ENCODE results near the gene SCAMP2.

The SCAMP2 gene

DNA sequence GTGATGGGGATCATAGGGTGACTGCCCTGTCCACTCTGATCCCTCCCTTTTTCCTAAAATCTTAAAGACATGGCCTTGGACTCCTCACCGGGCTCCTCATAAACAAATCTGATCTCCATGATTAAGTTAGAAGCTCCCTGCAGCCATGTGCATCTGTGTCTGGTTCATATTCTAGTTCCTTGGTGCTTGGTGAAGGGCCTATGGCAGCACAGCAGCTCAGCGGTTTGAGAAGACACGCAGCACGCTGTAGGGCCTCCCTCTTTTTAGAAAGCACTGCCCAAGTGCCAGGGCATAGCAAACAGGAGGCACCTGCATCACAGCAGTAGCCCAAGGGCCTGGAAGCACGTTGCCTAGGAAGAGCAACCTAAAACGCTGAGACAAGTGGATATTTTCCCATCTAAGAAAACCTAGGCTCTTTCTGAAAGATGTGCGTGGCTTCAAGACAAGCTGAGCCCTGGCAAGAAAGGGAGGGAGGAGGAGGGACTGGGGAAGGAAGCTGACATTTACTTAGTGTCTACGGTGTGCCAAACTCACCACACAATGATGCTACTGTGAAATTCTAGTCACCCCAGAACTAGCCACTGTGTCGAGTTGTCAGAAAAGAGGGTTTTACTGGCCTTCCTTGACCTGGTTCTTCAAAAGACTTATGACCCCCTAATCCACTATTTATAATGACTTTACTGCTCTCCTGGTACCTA lies 15.3 kb downstream of the SCAMP2 start:
- DNase-seq = no peak

DNA sequence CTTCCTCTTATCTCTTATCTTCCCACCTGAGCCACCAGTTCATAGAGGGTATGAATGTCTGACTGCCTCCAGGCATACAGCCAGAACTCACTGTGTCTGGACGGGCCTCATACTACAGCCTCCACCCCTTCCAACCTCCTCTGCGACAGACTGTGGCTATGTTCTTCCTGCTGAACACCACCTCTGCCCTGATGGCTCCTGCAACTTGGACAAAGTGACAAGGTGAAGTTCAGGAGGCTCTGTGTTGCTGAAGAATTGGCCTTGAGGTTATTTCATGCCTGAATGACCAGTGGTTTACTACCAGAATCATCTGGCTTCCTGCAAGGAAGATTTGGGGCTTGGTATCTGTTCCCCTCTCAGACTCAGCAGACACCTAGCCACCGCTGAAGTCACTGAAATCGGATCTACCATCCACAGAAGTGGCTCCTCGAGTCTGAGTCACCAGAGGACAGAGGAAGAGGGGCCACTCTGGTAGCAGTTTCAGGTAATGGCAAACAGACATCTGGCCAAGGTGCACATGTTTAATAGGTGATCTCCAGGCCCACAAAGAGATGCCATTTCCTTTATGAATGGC lies 16.0 kb downstream of the SCAMP2 start:
- no peak for DNase-seq

DNA sequence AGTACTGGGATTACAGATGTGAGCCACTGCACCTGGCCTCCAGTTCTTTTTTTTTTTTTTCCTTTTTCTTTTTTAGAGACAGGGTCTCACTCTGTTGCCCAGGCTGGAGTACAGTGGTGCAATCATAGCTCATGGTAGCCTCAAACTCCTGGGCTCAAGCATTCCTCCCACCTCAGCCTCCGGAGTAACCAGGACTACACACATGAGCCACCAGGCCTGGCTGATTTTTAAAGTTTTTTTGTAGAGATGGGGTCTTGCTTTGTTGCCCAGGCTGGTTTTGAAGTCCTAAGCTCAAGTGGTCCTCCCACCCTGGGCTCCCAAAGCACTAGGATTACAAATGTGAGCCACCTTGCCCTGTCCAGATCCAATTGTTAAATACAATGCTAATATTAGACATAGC lies 16.6 kb downstream of the SCAMP2 start:
- DNase-seq = no peak

DNA sequence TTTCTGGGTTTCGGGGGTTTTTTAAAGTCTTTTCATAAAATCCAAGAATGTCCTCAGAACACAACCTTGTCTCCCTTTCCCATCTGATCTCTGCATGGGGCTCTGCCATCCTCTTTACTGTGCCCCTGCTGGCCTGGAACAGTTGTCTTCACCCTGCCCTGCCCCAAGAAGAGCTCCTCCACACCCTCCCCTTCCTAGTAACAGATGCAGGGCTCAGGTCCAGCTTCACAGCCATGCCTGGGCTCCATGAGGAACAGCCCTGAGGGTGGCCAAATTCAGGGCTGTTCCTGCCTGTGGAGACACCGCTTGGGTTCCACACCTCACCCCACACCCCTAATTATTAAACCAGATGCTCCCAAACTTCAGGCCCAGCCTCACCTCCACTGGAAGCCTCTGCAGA lies 17.3 kb downstream of the SCAMP2 start:
- no peak for DNase-seq

DNA sequence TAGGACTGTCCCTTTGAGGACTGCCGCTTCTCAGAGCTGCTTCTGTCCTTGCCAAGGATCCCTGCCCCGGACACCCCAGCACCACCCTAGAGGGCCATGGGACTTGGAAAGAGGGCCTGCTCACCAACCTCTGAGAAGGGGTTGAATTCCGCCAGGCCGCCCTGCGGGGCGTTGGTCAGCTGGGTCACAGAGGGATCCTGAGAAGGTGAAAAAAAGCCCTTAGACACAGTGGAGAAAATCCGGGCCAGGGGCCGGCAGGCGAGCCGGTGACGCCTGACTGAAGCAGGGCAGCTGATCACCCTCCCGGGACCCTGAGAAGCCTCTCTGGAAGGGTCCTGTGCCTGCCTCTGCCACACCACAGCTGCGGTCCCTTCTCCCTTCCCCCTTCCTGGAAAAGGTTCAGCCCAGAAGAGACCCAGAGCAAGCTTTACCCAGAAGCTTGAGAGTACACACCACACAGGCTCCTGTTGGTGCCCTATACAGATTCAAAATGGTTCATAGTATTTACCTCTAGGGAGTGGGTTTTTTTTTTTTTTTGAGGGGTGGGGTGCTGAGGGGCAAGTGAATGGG lies 18.6 kb downstream of the SCAMP2 start:
- DNase-seq = no peak

DNA sequence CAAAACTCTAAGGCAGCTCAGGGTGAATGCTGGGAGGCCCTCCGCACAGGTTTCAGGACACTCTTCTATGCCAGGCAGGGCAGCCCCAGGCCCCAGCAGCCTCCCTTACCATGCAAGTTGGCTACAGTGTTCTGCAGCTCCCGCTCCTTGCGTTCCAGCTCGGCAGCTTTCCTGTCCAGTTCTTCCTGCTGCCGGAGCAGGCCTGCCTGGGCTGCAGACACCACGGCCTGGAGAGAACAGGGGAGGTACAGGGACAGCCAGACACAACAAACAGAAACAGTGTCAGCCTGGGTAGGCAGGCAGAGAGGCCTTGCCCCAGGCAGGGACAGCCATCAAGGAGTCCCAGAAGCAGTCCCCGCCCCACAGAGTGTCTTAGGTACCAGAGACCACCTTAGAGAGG lies 21.2 kb downstream of the SCAMP2 start:
- no peak for DNase-seq

DNA sequence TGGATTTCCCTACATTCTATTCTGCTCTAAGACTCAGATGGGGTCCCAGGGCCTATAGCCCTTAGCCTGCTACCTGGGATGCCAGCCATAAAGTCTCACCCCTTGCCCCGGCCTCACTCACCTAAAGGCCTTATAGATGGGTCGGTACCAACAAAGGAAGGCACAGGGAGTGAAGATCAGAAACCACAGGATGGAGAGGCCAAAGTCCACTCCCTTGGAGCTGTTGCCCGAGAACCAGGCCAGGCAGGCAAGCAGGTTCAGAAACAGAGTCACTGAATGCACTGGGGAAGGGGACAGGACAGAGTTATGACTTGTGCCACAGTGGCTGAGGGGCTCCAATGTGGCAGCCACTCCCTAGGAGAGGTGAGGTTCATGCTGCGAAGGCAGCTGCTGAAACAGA lies 22.8 kb downstream of the SCAMP2 start:
- DNase-seq = no peak

DNA sequence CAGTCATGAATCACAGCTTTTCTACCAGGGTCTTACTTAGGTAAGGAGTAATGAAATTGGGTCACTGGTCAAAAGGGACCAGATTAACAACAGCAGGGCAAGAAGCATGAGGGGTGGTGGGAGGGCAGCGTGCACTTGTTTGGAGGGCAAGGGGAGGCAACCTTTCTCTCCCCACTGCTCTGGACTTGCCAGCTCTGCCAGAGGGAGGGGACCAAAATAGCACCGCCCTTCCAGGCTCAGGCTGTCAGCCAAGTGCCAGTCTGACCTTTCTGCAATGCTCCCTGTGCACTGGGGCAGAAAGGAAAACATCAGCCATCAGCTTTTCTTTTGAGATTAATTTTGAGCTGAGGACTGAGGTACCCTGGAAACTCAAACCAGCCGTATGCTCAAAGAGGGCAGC lies 25.7 kb downstream of the SCAMP2 start:
- no peak for DNase-seq

DNA sequence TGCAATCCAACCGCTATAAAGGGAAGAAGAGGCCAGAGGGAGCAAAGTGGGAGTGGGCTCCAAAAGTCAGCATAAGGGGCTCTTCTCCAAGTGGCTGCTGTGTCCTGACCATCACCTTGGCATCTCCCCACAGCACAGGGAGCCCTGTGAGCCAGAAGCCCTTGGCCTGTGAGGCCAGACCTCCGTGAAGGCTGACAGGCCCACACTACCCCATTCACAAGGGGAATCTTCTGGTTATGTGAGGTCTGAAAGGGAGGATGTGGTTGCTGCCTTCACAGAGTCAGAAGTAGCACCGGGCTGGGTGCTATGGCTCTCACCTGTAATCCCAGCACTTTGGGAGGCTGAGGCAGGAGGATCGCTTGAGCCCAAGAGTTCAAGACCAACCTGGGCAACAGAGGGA lies 27.6 kb downstream of the SCAMP2 start:
- no peak for DNase-seq

DNA sequence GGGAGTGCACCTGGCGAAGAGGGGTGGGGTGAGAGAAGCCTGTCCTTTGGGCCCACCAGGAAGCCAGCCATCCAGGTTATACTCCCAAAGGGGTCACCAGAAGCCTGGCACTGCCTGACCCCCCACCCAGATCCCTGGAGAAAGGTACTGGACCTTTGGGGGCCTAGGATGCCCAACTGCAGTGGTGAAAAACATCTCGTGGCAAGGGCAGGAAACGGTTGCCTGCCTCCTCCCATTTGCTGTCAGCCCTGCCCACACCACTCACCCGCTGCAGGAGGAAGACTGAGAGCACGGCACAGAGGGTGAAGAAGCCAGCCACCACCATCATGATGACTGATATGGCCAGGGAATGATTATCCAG lies 28.0 kb downstream of the SCAMP2 start:
- DNase-seq = peak; percentile 49 to 52

DNA sequence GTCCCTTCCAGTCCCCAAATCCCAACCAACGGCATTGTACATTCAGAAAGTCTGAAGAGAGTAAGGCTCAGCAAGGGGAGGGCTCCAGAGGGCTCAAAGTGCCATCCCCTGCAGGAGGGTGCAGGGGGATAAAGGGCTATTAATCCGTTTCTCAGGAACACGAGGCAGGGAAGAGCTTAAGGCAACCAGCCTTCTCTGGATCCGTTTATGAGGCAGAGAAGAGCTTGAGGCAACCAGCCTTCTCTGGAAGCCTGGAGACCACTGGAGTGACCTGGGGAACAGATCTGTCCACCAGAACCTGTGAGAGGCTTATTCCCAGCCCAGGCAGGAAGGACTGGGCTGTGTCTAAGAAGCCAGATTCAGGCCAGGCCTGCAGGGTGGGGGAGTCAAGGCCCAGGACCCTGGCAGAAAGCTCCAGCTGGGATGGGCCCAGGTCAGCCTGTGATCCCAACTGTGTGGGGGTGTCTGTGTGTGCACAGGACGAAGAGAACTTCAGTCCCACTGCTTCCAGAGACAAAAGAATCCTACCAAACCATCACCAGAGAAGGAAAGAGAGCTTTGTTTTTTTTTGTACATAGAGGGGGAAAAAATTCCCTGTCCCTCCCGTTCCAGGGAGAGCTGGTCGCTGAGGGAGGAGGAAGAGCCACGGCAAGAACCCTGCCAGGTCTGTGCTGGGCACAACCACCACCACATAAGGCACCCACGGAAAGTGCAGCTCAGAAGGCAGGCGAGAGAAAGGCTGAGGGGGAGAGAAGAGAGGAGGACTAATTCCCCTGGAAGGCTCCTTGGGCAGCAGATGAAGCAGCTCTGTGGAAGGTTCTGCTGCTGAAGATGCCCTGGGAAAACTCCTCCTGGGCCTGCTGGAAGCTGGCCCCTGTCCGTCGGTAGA lies 28.6 kb downstream of the SCAMP2 start:
- no peak for DNase-seq

DNA sequence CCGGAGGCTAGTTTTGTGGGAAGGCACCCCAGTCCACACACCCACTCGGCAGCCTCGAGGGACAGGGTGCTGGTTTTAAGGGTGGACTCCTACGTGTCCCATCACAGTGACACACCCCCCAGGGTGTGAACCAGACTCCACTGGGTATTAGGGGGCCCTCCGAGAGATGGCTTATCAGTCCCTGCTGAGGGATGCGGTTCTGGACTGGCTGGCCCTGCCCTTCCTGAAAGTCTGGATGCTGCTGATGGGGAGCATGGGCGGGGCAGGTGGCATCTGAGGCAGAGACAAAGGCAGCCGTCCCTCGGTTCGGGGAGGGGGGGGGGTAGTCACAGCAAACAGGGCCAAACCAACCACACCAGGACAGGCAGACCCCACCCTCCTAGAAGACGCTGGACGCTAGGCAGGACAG lies 29.3 kb downstream of the SCAMP2 start:
- peak in 1 of 2 experiments; percentile 13 for DNase-seq

DNA sequence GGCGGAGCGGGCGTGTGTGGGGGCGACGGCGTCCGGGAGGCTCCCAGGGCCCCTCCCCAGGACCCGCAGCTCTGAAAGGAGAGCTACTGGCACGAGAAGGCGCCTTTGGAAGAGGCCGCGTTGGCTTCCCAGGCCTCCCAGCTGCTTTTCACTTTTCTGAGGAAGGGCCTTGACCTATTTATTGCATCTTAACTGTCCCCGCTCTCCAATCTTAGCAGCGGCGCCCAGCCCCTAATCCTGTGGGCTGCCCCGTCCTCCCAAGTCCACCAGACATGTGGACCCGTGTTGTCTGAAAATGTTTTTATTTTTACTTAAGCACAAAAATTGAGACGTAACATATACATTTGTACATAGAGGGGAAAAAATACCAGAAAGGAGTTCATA lies 29.7 kb downstream of the SCAMP2 start:
- DNase-seq = no peak

DNA sequence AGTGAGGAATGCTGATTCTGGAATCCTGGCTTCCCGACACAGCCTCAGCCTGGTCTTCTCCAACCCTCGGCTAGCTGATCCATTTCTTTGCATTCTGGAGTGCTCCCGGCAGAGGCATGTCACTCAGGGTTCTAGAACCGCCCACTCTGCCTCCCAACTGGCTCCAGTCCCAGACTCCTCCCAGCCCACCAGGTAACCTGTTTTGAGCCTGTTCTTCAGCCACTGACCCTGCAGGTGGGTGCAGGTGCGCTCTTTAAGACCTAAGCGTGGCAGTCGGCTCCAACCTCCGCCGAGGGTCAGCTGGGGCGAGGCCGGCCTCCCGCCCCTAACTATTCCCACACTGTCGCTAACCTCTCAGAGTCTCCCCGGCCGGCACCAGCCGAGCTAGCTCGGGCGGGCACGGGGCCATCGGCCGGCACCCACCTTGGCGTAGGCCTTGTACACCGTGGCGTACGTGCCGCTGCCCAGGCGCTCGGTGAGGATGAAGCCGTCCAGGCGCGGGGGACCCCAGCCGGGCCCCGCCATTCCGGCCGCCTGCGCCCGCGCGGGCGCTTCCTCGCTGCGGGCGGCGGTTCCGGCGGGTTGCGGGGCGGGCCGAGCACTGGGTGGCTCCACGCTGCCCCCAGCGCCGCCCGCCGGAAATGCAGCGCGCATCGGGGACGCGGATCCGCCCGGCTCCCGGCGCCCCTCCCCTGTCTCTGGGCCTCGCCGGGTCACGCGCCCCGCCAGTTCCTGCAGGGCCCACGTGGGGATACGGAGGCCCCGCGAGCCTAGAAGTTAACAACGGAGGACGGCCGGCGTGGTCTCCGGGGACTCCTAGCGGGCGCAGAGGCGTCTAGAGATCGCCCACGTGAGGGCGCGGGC lies 30.4 kb downstream of the SCAMP2 start, which contains the start of gene ULK3:
TSS of gene ULK3 (minus strand) at position 576 of the 864 bp plus-strand sequence. CDS start at position 525, 51 bp downstream.
- DNase-seq = peak; percentile 90 to 95

DNA sequence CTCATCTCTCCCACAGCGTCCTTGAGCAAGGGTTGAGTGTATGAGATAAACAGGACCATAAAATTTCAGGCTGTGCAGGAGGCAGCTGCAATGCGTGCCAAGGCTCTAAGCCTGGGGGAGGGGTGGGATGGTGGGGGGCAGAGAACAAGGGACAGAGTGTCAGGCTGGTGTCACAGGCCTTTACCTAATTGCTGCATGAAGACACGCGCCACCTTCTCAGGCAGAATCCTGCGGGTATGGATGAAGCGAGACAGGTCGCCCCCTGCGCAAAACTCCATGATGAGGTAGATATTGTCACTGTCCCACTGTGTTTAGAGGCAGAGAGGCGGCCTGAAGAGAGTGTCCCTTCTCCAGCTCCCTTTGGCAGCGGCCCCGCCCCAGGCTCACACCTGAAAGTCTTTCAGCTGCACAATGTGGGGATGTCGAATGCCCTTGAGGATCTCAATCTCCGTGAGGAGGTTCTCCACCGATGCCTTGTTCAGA lies 31.2 kb downstream of the SCAMP2 start:
- no peak for DNase-seq

DNA sequence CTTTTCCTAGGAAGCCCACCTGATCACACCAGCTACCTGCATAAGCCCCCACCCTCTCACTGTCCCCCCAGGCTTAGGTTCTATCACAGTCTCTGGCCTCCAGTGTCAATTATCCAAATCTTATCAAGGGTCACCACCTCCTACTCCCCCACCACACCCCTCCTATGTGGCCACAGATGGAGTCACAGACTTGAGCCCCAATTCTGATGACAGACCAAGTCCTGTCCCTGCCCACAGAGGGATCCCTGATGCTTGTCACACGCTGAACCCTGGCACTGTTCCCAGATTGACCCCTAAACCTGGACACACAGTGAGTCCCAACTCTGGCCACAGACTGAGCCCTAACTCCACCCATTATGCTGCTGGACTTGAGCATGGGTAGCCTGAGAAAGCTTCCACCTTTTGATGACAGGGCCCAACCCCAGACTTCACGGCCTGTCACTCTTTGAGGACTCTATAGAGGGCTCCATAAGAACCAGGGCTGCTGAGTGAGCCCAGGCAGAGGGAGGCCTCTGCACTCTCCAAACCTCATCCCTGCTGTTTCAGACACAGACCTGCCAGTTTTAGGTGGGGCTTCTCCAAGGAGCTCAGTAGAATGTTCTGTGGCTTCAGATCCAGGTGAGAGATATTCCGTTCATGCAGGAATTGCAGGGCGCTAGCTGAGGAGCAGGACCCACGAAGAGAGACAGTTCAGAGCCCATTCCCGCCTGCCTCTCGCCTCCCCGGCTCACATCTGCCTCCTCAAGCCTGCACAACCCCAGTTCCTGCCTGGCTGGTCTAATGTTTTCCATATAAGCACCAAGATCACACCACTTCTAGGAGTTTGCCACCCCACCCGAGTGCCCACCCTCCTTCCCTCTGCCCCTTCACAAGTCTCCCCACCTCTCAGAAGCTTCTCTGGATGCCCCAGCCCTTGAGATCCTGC lies 32.1 kb downstream of the SCAMP2 start:
- no peak for DNase-seq

DNA sequence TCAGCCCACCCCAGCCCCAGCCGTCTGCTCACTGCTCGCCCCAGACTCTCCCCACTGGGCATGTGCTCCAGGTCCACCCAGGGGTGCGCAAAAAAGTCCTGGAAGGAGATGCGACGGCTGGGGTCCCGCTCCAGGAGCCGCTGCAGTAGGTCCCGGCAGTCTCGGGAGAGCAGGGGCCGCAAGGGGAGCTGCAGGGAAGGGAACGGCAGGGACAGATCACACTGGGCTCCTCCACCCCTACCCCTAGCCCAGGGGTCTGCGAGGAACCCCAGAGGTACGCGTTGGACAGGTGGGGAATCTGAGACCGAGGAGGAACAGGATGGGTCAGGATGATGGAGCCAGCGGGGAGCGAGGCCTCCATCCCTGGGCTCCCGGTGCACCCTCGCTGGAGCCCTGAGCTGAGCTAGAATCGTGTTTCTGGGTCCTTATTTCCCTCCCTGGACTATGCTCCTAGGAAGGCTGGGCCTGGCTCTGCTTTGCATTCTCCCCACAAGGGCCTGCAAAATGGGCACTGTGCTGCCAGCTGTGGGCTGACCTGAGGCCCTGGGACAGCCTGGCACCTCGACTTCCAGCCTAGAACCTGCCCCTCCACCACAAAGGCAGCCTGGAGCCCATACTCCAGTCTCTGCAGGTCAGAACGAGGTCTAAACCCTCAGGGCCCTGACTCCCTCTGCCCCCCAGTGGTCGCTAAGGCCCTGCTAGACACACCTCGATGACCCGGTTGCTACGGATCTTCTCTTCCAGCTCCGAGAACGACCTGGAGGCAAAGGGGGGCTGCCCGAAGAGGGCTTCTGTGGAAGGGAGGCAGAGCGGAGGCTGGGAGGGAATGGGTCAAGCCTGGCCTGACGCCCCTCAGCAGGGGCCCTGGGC lies 33.4 kb downstream of the SCAMP2 start:
- DNase-seq = no peak

DNA sequence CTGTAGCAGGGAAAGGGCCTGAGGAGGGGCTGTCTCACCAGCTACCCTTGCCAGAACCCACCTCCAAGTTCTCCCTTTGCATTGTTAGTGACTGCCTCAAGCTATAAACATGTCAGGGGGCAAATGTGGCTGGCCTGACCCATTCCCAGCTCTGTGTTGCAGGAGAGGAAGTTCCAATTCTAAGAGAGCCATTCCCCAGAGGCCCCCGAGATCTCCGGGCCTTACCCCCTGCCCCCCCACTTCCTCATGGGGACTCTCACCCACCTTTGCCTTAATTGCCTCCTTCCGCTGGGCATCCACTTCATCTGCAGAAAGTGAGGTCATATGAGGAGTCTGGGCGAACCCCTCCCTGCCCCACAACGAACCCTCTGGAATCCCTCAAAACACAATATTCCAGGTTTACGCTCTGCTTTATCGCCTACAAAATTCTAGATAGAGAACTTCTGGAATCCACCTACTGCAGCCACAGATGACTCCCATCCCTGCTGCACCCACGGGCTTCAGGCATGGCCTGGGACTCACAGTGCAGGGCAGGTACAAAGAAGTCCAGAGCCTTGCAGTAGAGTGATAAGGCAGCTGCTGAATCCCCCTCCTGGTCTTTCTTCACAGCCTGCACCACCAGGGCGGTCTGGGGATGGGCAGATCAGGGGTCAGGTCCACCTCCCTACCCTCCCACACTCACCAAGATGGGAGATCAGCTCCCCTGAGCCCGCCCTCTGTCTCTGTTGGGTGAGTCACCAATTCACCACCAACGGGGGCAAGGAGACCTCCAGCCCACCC lies 34.2 kb downstream of the SCAMP2 start:
- no peak for DNase-seq

DNA sequence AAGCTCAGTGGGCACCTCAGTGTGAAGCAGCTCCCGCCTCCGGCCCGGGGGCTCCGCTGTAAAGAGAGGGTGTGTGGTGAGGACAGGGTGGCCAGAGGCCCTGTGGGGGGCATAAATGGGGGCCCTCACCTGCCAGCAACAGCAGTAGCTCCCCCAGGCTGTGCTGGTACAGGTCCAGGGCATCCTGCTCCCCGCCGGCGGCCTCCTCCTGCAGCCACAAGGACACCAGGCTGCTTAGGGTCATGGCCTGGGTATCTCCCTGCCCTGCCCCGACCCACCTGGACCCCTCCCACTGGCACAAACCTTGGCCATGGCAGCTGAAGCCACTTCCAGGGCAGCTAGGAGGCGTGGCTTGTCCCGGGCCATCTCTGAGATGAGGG lies 35.0 kb downstream of the SCAMP2 start:
- DNase-seq = no peak

Measured in stimulated activated CD4-positive, alpha-beta T cell treated with anti-CD3 and anti-CD28 coated beads, Interleukin-4, amount 100 ng/mL, for 4 hours (primary cell).